ENCODE data around the gene FOXA1.

DNA sequence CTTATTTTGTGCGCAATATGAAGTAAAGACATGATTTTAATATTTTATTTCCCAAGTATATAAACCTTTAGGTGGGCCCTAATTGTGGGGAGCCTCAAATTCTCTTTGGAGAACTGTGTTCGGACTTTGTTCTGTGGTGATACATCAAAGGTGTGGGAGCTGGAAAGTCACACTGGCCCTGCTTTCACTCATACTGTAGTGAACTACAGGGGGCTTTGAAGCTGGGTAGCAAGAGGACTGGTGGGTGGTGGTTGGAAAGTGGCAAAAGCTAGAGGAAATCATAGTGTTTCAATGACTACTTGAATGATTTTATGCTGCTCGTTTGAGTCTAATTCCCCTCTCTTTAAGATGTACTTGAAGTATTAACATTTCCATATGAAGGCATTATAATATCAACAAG is 13.6 kb upstream of the FOXA1 start:
- TF ChIP-seq EZH2phosphoT487 (IDR thresholded peaks at IDR 0.05; ENCODE audit: low read length) (no peak), EZH2 (optimal IDR thresholded peaks at IDR 0.05; ENCODE audit: low read depth, low read length) (no peak)
- TF ChIP-seq, protein P1, sequence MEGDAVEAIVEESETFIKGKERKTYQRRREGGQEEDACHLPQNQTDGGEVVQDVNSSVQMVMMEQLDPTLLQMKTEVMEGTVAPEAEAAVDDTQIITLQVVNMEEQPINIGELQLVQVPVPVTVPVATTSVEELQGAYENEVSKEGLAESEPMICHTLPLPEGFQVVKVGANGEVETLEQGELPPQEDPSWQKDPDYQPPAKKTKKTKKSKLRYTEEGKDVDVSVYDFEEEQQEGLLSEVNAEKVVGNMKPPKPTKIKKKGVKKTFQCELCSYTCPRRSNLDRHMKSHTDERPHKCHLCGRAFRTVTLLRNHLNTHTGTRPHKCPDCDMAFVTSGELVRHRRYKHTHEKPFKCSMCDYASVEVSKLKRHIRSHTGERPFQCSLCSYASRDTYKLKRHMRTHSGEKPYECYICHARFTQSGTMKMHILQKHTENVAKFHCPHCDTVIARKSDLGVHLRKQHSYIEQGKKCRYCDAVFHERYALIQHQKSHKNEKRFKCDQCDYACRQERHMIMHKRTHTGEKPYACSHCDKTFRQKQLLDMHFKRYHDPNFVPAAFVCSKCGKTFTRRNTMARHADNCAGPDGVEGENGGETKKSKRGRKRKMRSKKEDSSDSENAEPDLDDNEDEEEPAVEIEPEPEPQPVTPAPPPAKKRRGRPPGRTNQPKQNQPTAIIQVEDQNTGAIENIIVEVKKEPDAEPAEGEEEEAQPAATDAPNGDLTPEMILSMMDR (IDR thresholded peaks at IDR 0.05; ENCODE audit: low read length) = no peak

Data from MM.1S (cell line).